ENCODE data around the gene TNNT1. TPM values are rescaled to one million over a fixed set of nuclear protein-coding genes. Genes with fewer than 3 reads are reported as not detected.
A peak's percentile ranks its signal among the peaks of the same experiment; 100 is the strongest.

Gene TNNT1
- total RNA-seq, 4 donors from 2014 or later = 13.6 to 46.7 (median 19.6) TPM

- no peak for DNase-seq (ENCODE audit: low spot score in 2 of 2)
- Histone ChIP-seq H3K9me3 (no peaks in the 10 kb centered on the region), H3K4me1 (peaks cover 42% of the 10 kb centered on the region), H3K36me3 (no peaks in the 10 kb centered on the region), H3K4me3 (peak overlapping the region; percentile 69), H3K27ac (no peak overlapping the region), H3K27me3 (peaks cover 3% of the 10 kb centered on the region)
- WGBS = 27% methylated on average over 22 of the region's 22 CpGs
- no peak for TF ChIP-seq POLR2A (IDR thresholded peaks at IDR 0.05)
- TF ChIP-seq, protein P1, sequence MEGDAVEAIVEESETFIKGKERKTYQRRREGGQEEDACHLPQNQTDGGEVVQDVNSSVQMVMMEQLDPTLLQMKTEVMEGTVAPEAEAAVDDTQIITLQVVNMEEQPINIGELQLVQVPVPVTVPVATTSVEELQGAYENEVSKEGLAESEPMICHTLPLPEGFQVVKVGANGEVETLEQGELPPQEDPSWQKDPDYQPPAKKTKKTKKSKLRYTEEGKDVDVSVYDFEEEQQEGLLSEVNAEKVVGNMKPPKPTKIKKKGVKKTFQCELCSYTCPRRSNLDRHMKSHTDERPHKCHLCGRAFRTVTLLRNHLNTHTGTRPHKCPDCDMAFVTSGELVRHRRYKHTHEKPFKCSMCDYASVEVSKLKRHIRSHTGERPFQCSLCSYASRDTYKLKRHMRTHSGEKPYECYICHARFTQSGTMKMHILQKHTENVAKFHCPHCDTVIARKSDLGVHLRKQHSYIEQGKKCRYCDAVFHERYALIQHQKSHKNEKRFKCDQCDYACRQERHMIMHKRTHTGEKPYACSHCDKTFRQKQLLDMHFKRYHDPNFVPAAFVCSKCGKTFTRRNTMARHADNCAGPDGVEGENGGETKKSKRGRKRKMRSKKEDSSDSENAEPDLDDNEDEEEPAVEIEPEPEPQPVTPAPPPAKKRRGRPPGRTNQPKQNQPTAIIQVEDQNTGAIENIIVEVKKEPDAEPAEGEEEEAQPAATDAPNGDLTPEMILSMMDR (IDR thresholded peaks at IDR 0.05) = peak in 1 of 2 donors; percentile 3
These were observed 30.5 kb downstream of the TNNT1 start for GRCh38 chr19:55118401-55118991.

- peak overlapping the region; percentile 69 for H3K4me3 ChIP-seq
- under 1% methylated on average over 31 of the region's 44 CpGs for WGBS
- TF ChIP-seq, protein P1 (IDR thresholded peaks at IDR 0.05) = no peak
- TF ChIP-seq EP300 (IDR thresholded peaks at IDR 0.05) (no peak), POLR2AphosphoS5 (IDR thresholded peaks at IDR 0.05) (peak in 2 of 3 donors; percentile 33 to 84), POLR2A (IDR thresholded peaks at IDR 0.05) (no peak)
- H3K27ac ChIP-seq = peak overlapping the region; percentile 80
- H3K27me3 ChIP-seq = no peaks in the 10 kb centered on the region
- H3K36me3 ChIP-seq = no peaks in the 10 kb centered on the region
- peak; percentile 98 to 99 for DNase-seq (ENCODE audit: low spot score in 2 of 2)
- peaks cover 48% of the 10 kb centered on the region for H3K4me1 ChIP-seq
- H3K9me3 ChIP-seq = no peaks in the 10 kb centered on the region
These were observed 31.2 kb downstream of the TNNT1 start for GRCh38 chr19:55117663-55118391.

DNA sequence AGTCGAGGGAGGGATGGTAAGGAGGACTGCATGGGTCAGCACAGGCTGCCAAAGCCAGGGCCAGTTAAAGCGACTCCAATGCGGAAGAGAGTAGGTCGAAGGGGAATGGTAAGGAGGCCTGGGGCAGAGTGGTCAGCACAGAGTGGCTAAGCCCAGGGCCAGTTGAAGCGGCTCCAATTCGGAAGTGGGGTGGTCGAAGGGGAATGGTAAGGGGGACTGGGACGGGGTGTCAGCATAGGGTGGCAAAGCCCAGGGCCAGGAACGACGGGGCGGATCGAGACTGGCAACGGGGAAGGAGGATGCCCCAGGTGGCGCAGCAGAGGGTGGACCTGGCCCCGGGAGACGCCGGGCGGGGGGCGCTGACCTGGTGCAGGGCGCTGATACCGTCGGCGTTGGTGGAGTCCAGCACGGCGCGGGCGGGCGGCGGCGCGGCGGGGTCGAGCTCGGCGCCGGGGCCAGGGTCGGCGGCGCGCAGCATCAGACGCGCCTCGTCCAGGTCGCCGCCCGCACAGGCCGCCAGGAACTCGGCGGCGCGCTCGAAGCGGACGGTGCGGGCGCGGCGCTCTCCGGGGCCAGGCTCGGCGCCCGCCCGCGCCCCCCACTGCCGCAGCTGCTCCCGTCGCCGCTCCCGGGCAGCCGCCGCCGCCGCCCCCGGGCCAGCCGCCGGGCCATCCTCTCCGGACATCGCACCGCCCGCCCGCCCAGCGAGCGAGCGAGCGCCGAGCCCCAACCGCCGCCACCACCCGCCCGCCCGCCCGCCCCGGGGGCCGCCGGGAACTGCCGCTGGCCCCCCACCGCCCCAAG, 31.9 kb downstream of the TNNT1 start, which contains the start of gene PPP1R12C:
TSS of gene PPP1R12C (minus strand) at position 779 of the 804 bp plus-strand sequence. CDS start at position 685, 94 bp downstream.
- Histone ChIP-seq H3K36me3 (peaks cover 6% of the 10 kb centered on the region), H3K27ac (peak within 1 kb of the TSS; percentile 80), H3K4me1 (peaks cover 56% of the 10 kb centered on the region), H3K9me3 (no peaks in the 10 kb centered on the region), H3K27me3 (no peaks in the 10 kb centered on the region), H3K4me3 (peak within 1 kb of the TSS; percentile 69)
- TF ChIP-seq EP300 (IDR thresholded peaks at IDR 0.05) (no peak), POLR2A (IDR thresholded peaks at IDR 0.05) (peak in 1 of 2 donors; percentile 34)
- no peak for DNase-seq (ENCODE audit: low spot score in 2 of 2)
- WGBS = under 1% methylated on average over 22 of the region's 97 CpGs

DNA sequence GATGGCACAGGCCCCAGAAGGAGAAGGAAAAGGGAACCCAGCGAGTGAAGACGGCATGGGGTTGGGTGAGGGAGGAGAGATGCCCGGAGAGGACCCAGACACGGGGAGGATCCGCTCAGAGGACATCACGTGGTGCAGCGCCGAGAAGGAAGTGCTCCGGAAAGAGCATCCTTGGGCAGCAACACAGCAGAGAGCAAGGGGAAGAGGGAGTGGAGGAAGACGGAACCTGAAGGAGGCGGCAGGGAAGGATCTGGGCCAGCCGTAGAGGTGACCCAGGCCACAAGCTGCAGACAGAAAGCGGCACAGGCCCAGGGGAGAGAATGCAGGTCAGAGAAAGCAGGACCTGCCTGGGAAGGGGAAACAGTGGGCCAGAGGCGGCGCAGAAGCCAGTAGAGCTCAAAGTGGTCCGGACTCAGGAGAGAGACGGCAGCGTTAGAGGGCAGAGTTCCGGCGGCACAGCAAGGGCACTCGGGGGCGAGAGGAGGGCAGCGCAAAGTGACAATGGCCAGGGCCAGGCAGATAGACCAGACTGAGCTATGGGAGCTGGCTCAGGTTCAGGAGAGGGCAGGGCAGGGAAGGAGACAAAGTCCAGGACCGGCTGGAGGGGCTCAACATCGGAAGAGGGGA, 32.7 kb downstream of the TNNT1 start:
- peaks cover 11% of the 10 kb centered on the region for H3K36me3 ChIP-seq
- no peaks in the 10 kb centered on the region for H3K27me3 ChIP-seq
- TF ChIP-seq POLR2AphosphoS5 (IDR thresholded peaks at IDR 0.05) = no peak
- TF ChIP-seq EP300 (IDR thresholded peaks at IDR 0.05) = no peak
- TF ChIP-seq, protein P1 (IDR thresholded peaks at IDR 0.05) = no peak
- TF ChIP-seq POLR2A (IDR thresholded peaks at IDR 0.05) = no peak
- H3K9me3 ChIP-seq = no peaks in the 10 kb centered on the region
- peak overlapping the region; percentile 69 for H3K4me3 ChIP-seq
- DNase-seq (ENCODE audit: low spot score in 2 of 2) = peak in 1 of 2 donors; percentile 88
- peaks cover 62% of the 10 kb centered on the region for H3K4me1 ChIP-seq
- peak overlapping the region; percentile 80 for H3K27ac ChIP-seq
- 1% methylated on average over 25 of the region's 25 CpGs for WGBS

- Histone ChIP-seq H3K4me1 (peaks cover 62% of the 10 kb centered on the region), H3K4me3 (peak overlapping the region; percentile 69), H3K9me3 (no peaks in the 10 kb centered on the region), H3K36me3 (peaks cover 12% of the 10 kb centered on the region), H3K27ac (peak overlapping the region; percentile 80), H3K27me3 (no peaks in the 10 kb centered on the region)
- TF ChIP-seq EP300 (IDR thresholded peaks at IDR 0.05) = no peak
- TF ChIP-seq POLR2AphosphoS5 (IDR thresholded peaks at IDR 0.05) = no peak
- TF ChIP-seq, protein P1 (IDR thresholded peaks at IDR 0.05) = no peak
- no peak for TF ChIP-seq POLR2A (IDR thresholded peaks at IDR 0.05)
- DNase-seq (ENCODE audit: low spot score in 2 of 2) = no peak
- 48% methylated on average over 13 of the region's 13 CpGs for WGBS
These were observed 33.5 kb downstream of the TNNT1 start for GRCh38 chr19:55115446-55116065.

Measured in suprapubic skin (tissue), 4 donors.